22Rv1 (cell line): Measurements from ENCODE around the gene BACH2.

ENCODE experiments used
- H3K27ac ChIP-seq: fragments of 450-650 bp; 2 replicates; pipeline ENCODE4 v1.5.1; 2017
- CTCF ChIP-seq: fragments of 450-650 bp; IDR thresholded peaks from 2 replicates; pipeline ENCODE4 v1.5.1; 2017; ENCODE audit warnings: mild to moderate bottlenecking
- ZFX ChIP-seq: fragments of 450-650 bp; IDR thresholded peaks from 2 replicates; pipeline ENCODE4 v1.6.1; 2017; ENCODE audit warnings: antibody characterized with exemption, borderline replicate concordance

Gene BACH2

GRCh38 chr6:90199900-90200299 lies 96.7 kb downstream of the BACH2 start:
- no peak for TF ChIP-seq ZFX
- TF ChIP-seq CTCF = no peak
- H3K27ac ChIP-seq = no peak overlapping the region

GRCh38 chr6:90198758-90199425 lies 97.8 kb downstream of the BACH2 start:
- TF ChIP-seq CTCF (no peak), ZFX (no peak)
- H3K27ac ChIP-seq = no peak overlapping the region

- H3K27ac ChIP-seq = no peak overlapping the region
- no peak for TF ChIP-seq ZFX
- no peak for TF ChIP-seq CTCF
Observed at GRCh38 chr6:90197854-90198496, 98.7 kb downstream of the BACH2 start.

GRCh38 chr6:90195094-90195829 lies 101.4 kb downstream of the BACH2 start:
- TF ChIP-seq CTCF (no peak), ZFX (no peak)
- H3K27ac ChIP-seq = no peak overlapping the region

- TF ChIP-seq CTCF (no peak), ZFX (no peak)
- no peak overlapping the region for H3K27ac ChIP-seq
Observed at GRCh38 chr6:90194371-90194841, 102.2 kb downstream of the BACH2 start.

GRCh38 chr6:90193359-90193758 lies 103.3 kb downstream of the BACH2 start:
- H3K27ac ChIP-seq = no peak overlapping the region
- no peak for TF ChIP-seq ZFX
- no peak for TF ChIP-seq CTCF

- H3K27ac ChIP-seq = no peak overlapping the region
- TF ChIP-seq CTCF (no peak), ZFX (no peak)
Observed at GRCh38 chr6:90192857-90193256, 103.8 kb downstream of the BACH2 start.
